CD14-positive monocyte (primary cell): ENCODE measurements around the gene CBLIF. TPM values are rescaled to one million over a fixed set of nuclear protein-coding genes. Genes with fewer than 3 reads are reported as not detected.

Experiments used
- DNase-seq, 3 donors: peaks; one replicate each; pipeline ENCODE4 v3.0.0-alpha.2; 2011 to 2022
- H2AFZ ChIP-seq: 2 replicates; pipeline ENCODE4 v1.6.0; 2012; ENCODE audit warnings: mild to moderate bottlenecking, low read depth, low read length, inconsistent platforms; ENCODE audit not compliant: insufficient read depth, poor library complexity, severe bottlenecking
- H3K27ac ChIP-seq, 2 donors: 1 replicate in 1 of 2; 2 replicates in 1 of 2; pipeline ENCODE4 v1.5.1; 2012 to 2013; ENCODE audit warnings: low read length in 2 of 2, control low read depth in 1 of 2, inconsistent platforms in 1 of 2, low read depth in 1 of 2, mild to moderate bottlenecking in 1 of 2
- H3K27me3 ChIP-seq, 2 donors: one replicate each; pipeline versions ENCODE4 v1.6.0 to v1.6.1; 2011 to 2013; ENCODE audit warnings: low read length in 2 of 2; ENCODE audit not compliant: control insufficient read depth in 2 of 2, insufficient read depth in 2 of 2
- H3K36me3 ChIP-seq, 2 donors: replicated peaks in 1 of 2; 1 replicate in 1 of 2; 2 replicates in 1 of 2; pipeline versions ENCODE4 v1.5.1 to v1.6.1; 2012 to 2013; ENCODE audit warnings: low read length in 2 of 2, control low read depth in 1 of 2, inconsistent platforms in 1 of 2, mild to moderate bottlenecking in 1 of 2; ENCODE audit not compliant: insufficient read depth in 2 of 2, control insufficient read depth in 1 of 2
- H3K4me1 ChIP-seq, 2 donors: 1 replicate in 1 of 2; 2 replicates in 1 of 2; pipeline versions ENCODE4 v1.5.1 to v1.6.1; 2012 to 2013; ENCODE audit warnings: low read length in 2 of 2, control low read depth in 1 of 2, inconsistent platforms in 1 of 2, mild to moderate bottlenecking in 1 of 2, moderate library complexity in 1 of 2; ENCODE audit not compliant: insufficient read depth in 2 of 2, control insufficient read depth in 1 of 2
- H3K4me2 ChIP-seq: replicated peaks from 2 replicates; pipeline ENCODE3; 2012; ENCODE audit warnings: low read length, moderate library complexity, mild to moderate bottlenecking; ENCODE audit not compliant: poor library complexity, severe bottlenecking; ENCODE audit errors: extremely low read depth
- H3K4me3 ChIP-seq, 3 experiments: fragments of 200-600 bp in 1 of 3; sonication (generic) in 1 of 3; replicated peaks in 1 of 3; 1 replicate in 2 of 3; 2 replicates in 1 of 3; pipeline ENCODE4 v1.5.1; 2011 to 2013; ENCODE audit warnings: low read length in 3 of 3, mild to moderate bottlenecking in 3 of 3, control low read depth in 2 of 3, low read depth in 2 of 3, inconsistent platforms in 1 of 3, moderate library complexity in 1 of 3
- H3K79me2 ChIP-seq: 2 replicates; pipeline ENCODE4 v1.6.0; 2012; ENCODE audit warnings: mild to moderate bottlenecking, control low read depth, inconsistent platforms, low read length, moderate library complexity; ENCODE audit not compliant: insufficient read depth
- H3K9ac ChIP-seq: 2 replicates; pipeline ENCODE4 v1.6.0; 2017; ENCODE audit warnings: low read length, mild to moderate bottlenecking; ENCODE audit not compliant: insufficient read depth, poor library complexity, severe bottlenecking
- H3K9me3 ChIP-seq, 2 donors: replicated peaks in 1 of 2; 1 replicate in 1 of 2; 2 replicates in 1 of 2; pipeline versions ENCODE4 v1.5.1 to v1.6.1; 2012 to 2013; ENCODE audit warnings: low read length in 2 of 2, control low read depth in 1 of 2; ENCODE audit not compliant: control insufficient read depth in 1 of 2, insufficient read depth in 1 of 2
- H4K20me1 ChIP-seq: 2 replicates; pipeline ENCODE4 v1.6.0; 2012; ENCODE audit warnings: mild to moderate bottlenecking, low read length, control low read depth, moderate library complexity; ENCODE audit not compliant: insufficient read depth
- H3K27ac Mint-ChIP-seq, 7 donors: one replicate each; pipeline ENCODE4 v1.8.0; 2020; ENCODE audit warnings: mild to moderate bottlenecking in 7 of 7, mixed read lengths in 7 of 7, moderate library complexity in 6 of 7, inconsistent platforms in 2 of 7
- H3K27me3 Mint-ChIP-seq, 3 donors: one replicate each; pipeline ENCODE4 v1.8.0; 2021 to 2022; ENCODE audit warnings: low read depth in 3 of 3, mild to moderate bottlenecking in 3 of 3, mixed read lengths in 3 of 3, moderate library complexity in 3 of 3, inconsistent platforms in 1 of 3
- H3K36me3 Mint-ChIP-seq, 2 donors: one replicate each; pipeline ENCODE4 v1.8.0; 2020; ENCODE audit warnings: mixed read lengths in 2 of 2, inconsistent platforms in 1 of 2, mild to moderate bottlenecking in 1 of 2
- H3K4me1 Mint-ChIP-seq: one replicate; pipeline ENCODE4 v1.8.0; 2020; ENCODE audit warnings: mild to moderate bottlenecking, mixed read lengths
- H3K4me3 Mint-ChIP-seq, 2 donors: one replicate each; pipeline ENCODE4 v1.8.0; 2020; ENCODE audit warnings: mild to moderate bottlenecking in 2 of 2, mixed read lengths in 2 of 2, moderate library complexity in 1 of 2
- H3K9me3 Mint-ChIP-seq, 7 donors: one replicate each; pipeline ENCODE4 v1.8.0; 2020 to 2022; ENCODE audit warnings: mixed read lengths in 7 of 7, mild to moderate bottlenecking in 6 of 7, moderate library complexity in 6 of 7, inconsistent platforms in 2 of 7
- WGBS: methylation state at CpG from one replicate; pipeline ENCODE4 v1.1.5; 2013; ENCODE audit warnings: missing lambda C conversion rate; ENCODE audit not compliant: insufficient coverage; 5-methylcytosine and 5-hydroxymethylcytosine counted together
- intact Hi-C, 2 donors: fragments of 100-400 bp; cut with micrococcal nuclease; formaldehyde crosslinking; loops; one replicate each; pipeline versions ENCODE4 v1.15.0 to v1.15.1; 2023
- polyA plus RNA-seq, 3 donors: library from polyadenylated mRNA; depleted of rRNA in 1 of 3; unstranded in 2 of 3; stranded (reverse) in 1 of 3; fragments of 300-500 nt in 2 of 3; fragments of >200 nt in 1 of 3; fragmentation: Illumina TruSeq in 2 of 3; gene quantifications; 1 replicate in 2 of 3; 2 replicates in 1 of 3; pipeline ENCODE4 v1.2.3, GENCODE V29; 2012 to 2021
- TF ChIP-seq, protein P1 (sequence below): fragments of 200-600 bp; IDR thresholded peaks from one replicate; pipeline ENCODE4 v1.8.0; 2022; ENCODE audit warnings: antibody characterized with exemption, mild to moderate bottlenecking

CBLIF gene
- polyA plus RNA-seq, 3 donors = not detected

DNA sequence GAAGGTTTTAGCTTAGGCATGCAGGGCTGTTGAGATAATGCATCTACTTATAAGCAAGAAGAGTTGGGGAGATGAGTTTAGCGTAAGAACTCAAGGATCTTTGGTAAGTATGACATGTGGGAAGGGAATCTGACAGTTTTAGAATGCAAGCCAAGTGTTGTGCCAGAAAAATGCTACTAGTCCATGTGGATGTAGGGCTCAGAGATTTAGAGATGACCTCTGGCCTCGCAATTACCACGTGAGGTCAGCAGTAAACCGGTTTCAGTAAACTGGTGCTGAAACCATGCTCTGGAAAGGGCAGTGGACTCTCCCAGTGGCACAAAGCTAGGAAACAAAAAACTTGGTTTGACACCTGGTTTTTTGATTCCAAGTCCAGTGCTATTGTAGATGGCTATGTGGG, 53.7 kb downstream of the CBLIF start:
- Histone ChIP-seq H2AFZ (no peak overlapping the region), H3K27ac (no peak overlapping the region), H3K4me3 (no peak overlapping the region), H3K36me3 (peaks cover 92 to 98% of the 10 kb centered on the region in 2 donors), H3K4me1 (peaks cover 6% of the 10 kb centered on the region in 2 donors), H3K27me3 (no peaks in the 10 kb centered on the region), H3K9ac (no peak overlapping the region), H3K9me3 (no peaks in the 10 kb centered on the region), H3K4me2 (no peak overlapping the region), H3K79me2 (no peaks in the 10 kb centered on the region), H4K20me1 (peaks cover 12% of the 10 kb centered on the region)
- Mint-ChIP-seq H3K36me3 (peaks cover 96 to 97% of the 10 kb centered on the region in 2 donors), H3K9me3 (no peaks in the 10 kb centered on the region), H3K27ac (no peak overlapping the region), H3K4me3 (no peak overlapping the region), H3K4me1 (peaks cover 7% of the 10 kb centered on the region), H3K27me3 (peaks cover 0 to 1% (median 0%) of the 10 kb centered on the region in 3 donors)
- intact Hi-C loops = no loop called here
- TF ChIP-seq, protein P1, sequence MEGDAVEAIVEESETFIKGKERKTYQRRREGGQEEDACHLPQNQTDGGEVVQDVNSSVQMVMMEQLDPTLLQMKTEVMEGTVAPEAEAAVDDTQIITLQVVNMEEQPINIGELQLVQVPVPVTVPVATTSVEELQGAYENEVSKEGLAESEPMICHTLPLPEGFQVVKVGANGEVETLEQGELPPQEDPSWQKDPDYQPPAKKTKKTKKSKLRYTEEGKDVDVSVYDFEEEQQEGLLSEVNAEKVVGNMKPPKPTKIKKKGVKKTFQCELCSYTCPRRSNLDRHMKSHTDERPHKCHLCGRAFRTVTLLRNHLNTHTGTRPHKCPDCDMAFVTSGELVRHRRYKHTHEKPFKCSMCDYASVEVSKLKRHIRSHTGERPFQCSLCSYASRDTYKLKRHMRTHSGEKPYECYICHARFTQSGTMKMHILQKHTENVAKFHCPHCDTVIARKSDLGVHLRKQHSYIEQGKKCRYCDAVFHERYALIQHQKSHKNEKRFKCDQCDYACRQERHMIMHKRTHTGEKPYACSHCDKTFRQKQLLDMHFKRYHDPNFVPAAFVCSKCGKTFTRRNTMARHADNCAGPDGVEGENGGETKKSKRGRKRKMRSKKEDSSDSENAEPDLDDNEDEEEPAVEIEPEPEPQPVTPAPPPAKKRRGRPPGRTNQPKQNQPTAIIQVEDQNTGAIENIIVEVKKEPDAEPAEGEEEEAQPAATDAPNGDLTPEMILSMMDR = no peak
- WGBS = 100% methylated on average over 4 of the region's 4 CpGs
- no peak for DNase-seq

DNA sequence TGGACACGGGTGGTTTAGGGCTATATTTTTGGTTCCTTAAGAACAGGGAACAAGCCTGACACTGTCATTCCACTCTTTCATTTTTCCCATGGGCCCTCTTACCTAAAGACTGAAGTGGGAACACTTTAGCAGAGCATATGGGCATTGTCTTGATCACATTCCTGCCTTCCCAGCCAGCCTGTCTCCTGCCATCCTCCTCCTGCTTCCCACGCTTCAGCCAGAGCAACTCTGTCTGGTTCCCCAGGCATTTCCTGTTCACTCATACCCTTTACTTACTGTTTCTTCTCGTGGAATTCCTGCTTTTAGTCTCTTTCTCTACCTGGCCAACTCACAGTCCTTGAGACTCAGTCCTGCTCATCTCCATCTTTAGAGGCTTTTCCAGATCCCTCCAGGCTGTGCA, 57.5 kb downstream of the CBLIF start:
- H3K79me2 ChIP-seq = peaks cover 6% of the 10 kb centered on the region
- Mint-ChIP-seq H3K4me1 (peaks cover 17% of the 10 kb centered on the region), H3K36me3 (peaks cover 82 to 87% of the 10 kb centered on the region in 2 donors), H3K27me3 (peaks cover 0 to 1% (median 0%) of the 10 kb centered on the region in 3 donors), H3K9me3 (peaks cover 0 to 2% (median 0%) of the 10 kb centered on the region in 7 donors), H3K4me3 (no peak overlapping the region), H3K27ac (no peak overlapping the region)
- H3K27me3 ChIP-seq = no peaks in the 10 kb centered on the region
- H3K27ac ChIP-seq = no peak overlapping the region
- WGBS = 76% methylated on average over 3 of the region's 3 CpGs
- no peak overlapping the region for H3K4me2 ChIP-seq
- intact Hi-C loops = no loop called here
- H2AFZ ChIP-seq = no peak overlapping the region
- peaks cover 59 to 93% of the 10 kb centered on the region in 2 donors for H3K36me3 ChIP-seq
- H3K4me1 ChIP-seq = peaks cover 8 to 11% of the 10 kb centered on the region in 2 donors
- DNase-seq = no peak
- no peaks in the 10 kb centered on the region for H3K9me3 ChIP-seq
- H4K20me1 ChIP-seq = peaks cover 30% of the 10 kb centered on the region
- H3K9ac ChIP-seq = no peak overlapping the region
- TF ChIP-seq, protein P1 = no peak
- no peak overlapping the region for H3K4me3 ChIP-seq
